ENCODE results near the gene PTPRM. TPM values are rescaled to one million over a fixed set of nuclear protein-coding genes. Genes with fewer than 3 reads are reported as not detected.

PTPRM gene
- total and polyA plus RNA-seq, 2 donors (not counting 3 experiments of a cell fraction or from before 2014, with no cell fraction given) = 37.4 to 43.7 TPM

DNA sequence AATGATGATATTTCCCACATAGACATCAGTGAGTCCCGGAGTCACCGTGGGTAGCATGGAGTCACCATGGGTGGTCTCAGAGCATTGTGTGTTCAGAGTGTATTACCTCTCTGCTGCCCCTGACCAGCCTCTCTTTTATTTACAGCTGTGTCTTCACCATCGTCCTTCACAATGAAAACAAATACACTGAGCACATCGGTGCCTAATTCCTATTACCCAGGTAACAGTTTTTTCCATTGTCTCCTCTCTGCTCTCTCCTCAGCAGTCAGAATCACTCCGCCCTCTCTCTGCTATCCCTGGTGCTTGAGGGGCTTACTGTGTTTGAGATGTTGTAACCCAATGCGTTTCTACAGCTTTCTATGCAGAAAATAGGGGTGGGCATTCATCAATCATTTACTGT is 680.6 kb downstream of the PTPRM start:
- Histone ChIP-seq H4K20me1 (replicated peaks; ENCODE audit: control insufficient read depth, extremely low read depth, insufficient read depth, low read length) (no peaks in the 10 kb centered on the region), H3K27me3 (ENCODE audit: control insufficient read depth in 2 of 2, insufficient read depth in 2 of 2, low read length in 2 of 2) (no peaks in the 10 kb centered on the region), H3K79me2 (ENCODE audit: control insufficient read depth, insufficient read depth, low read length) (no peaks in the 10 kb centered on the region), H3K9ac (replicated peaks; ENCODE audit: extremely low read depth, insufficient read depth, low read length) (no peak overlapping the region), H2AFZ (ENCODE audit: low read depth, low read length) (no peak overlapping the region), H3K4me2 (ENCODE audit: insufficient read depth, low read length) (no peak overlapping the region), H3K27ac (ENCODE audit: insufficient read depth, low read depth, low read length) (no peak overlapping the region), H3K9me3 (replicated peaks; ENCODE audit: control insufficient read depth, insufficient read depth, low read length) (no peaks in the 10 kb centered on the region), H3K4me3 (replicated peaks in 1 of 3; ENCODE audit: insufficient read depth in 1 of 3, low read depth in 1 of 3, low read length in 3 of 3) (no peak overlapping the region), H3K4me1 (ENCODE audit: control insufficient read depth, extremely low read depth, insufficient read depth, low read length) (no peaks in the 10 kb centered on the region), H3K9me1 (replicated peaks; ENCODE audit: control insufficient read depth, extremely low read depth, insufficient read depth, low read length) (no peaks in the 10 kb centered on the region), H3K36me3 (ENCODE audit: control insufficient read depth in 2 of 2, extremely low read depth in 1 of 2, insufficient read depth in 2 of 2, low read length in 2 of 2) (no peaks in the 10 kb centered on the region)
- TF ChIP-seq JUN (IDR thresholded peaks at IDR 0.05; ENCODE audit: borderline replicate concordance, insufficient read depth, insufficient read length, low read depth) (no peak), POLR2AphosphoS5 (IDR thresholded peaks at IDR 0.05; ENCODE audit: insufficient read depth, low read depth, low read length) (no peak), FOS (IDR thresholded peaks at IDR 0.05; ENCODE audit: borderline replicate concordance, insufficient read depth, low read length) (no peak), POLR2A (IDR thresholded peaks at IDR 0.05; ENCODE audit: low read depth, low read length) (no peak), MYC (IDR thresholded peaks at IDR 0.05; ENCODE audit: low read depth, low read length) (no peak), EZH2 (IDR thresholded peaks at IDR 0.05; ENCODE audit: borderline replicate concordance, low read depth, low read length, severe bottlenecking) (no peak), GATA2 (IDR thresholded peaks at IDR 0.05; ENCODE audit: insufficient read depth, insufficient read length, low read depth, low read length) (no peak)
- TF ChIP-seq, protein P1, sequence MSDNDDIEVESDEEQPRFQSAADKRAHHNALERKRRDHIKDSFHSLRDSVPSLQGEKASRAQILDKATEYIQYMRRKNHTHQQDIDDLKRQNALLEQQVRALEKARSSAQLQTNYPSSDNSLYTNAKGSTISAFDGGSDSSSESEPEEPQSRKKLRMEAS (IDR thresholded peaks at IDR 0.05; ENCODE audit: insufficient read depth, insufficient read length) = no peak
- TF ChIP-seq, protein P2, sequence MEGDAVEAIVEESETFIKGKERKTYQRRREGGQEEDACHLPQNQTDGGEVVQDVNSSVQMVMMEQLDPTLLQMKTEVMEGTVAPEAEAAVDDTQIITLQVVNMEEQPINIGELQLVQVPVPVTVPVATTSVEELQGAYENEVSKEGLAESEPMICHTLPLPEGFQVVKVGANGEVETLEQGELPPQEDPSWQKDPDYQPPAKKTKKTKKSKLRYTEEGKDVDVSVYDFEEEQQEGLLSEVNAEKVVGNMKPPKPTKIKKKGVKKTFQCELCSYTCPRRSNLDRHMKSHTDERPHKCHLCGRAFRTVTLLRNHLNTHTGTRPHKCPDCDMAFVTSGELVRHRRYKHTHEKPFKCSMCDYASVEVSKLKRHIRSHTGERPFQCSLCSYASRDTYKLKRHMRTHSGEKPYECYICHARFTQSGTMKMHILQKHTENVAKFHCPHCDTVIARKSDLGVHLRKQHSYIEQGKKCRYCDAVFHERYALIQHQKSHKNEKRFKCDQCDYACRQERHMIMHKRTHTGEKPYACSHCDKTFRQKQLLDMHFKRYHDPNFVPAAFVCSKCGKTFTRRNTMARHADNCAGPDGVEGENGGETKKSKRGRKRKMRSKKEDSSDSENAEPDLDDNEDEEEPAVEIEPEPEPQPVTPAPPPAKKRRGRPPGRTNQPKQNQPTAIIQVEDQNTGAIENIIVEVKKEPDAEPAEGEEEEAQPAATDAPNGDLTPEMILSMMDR (IDR thresholded peaks at IDR 0.05; ENCODE audit: extremely low read depth in 1 of 2, insufficient read depth in 1 of 2, low read depth in 1 of 2, low read length in 2 of 2) = no peak
- ChIA-PET CTCF (interaction anchor here (0.9 kb wide), 1 partner anchor 12 kb away, joined by 4 read pairs; no protein-coding TSS in a partner anchor), POLR2A (no interaction called here)
- no peak for FAIRE-seq
- intact Hi-C loops (cut with micrococcal nuclease) (no loop called here), dilution Hi-C loops (cut with MboI; ENCODE audit: extremely low pct_ligation_motif_present, low sequenced_read_pairs) (no loop called here)
- DNase-seq (ENCODE audit: low read depth, low spot score) = no peak
- no TSS peak for BruUV-seq (replicated peaks)

Measured in endothelial cell of umbilical vein (primary cell).